Measurements from ENCODE around the gene DNM1. TPM values are rescaled to one million over a fixed set of nuclear protein-coding genes. Genes with fewer than 3 reads are reported as not detected.
A peak's percentile ranks its signal among the peaks of the same experiment; 100 is the strongest.

Gene DNM1
- total and polyA plus RNA-seq, 4 donors = 0.29 to 5.9 (median 1.1) TPM

GRCh38 chr9:128160603-128160987 lies 42.6 kb upstream of the DNM1 start:
- TF ChIP-seq RAD21 (IDR thresholded peaks at IDR 0.05) = no peak
- no peak for TF ChIP-seq ATF3 (IDR thresholded peaks at IDR 0.05)
- no peak for TF ChIP-seq TAF1 (conservative IDR thresholded peaks at IDR 0.05)
- no peak for TF ChIP-seq CTCF (IDR thresholded peaks at IDR 0.05; ENCODE audit: low read depth, low read length, missing input control)
- TF ChIP-seq RXRA (IDR thresholded peaks at IDR 0.05) = no peak
- no peak for TF ChIP-seq FOXA1 (IDR thresholded peaks at IDR 0.05)
- TF ChIP-seq HNF4G (IDR thresholded peaks at IDR 0.05) = no peak
- TF ChIP-seq MAX (IDR thresholded peaks at IDR 0.05) = no peak
- TF ChIP-seq YY1 (IDR thresholded peaks at IDR 0.05) = no peak
- no peak for TF ChIP-seq FOXA2 (IDR thresholded peaks at IDR 0.05)
- no peak for TF ChIP-seq GABPA (IDR thresholded peaks at IDR 0.05 in 1 of 2, conservative IDR thresholded peaks at IDR 0.05 in 1 of 2)
- TF ChIP-seq EGR1 (IDR thresholded peaks at IDR 0.05; ENCODE audit: low read depth in 2 of 2) = no peak
- no peak for TF ChIP-seq REST (IDR thresholded peaks at IDR 0.05)
- TF ChIP-seq JUND (IDR thresholded peaks at IDR 0.05) = no peak
- Histone ChIP-seq H3K27me3 (ENCODE audit: control insufficient read depth in 4 of 4, insufficient read depth in 4 of 4, low read length in 3 of 4) (no peaks in the 10 kb centered on the region), H3K9me3 (ENCODE audit: control insufficient read depth in 4 of 4, low read length in 3 of 4) (no peaks in the 10 kb centered on the region), H3K27ac (ENCODE audit: low read depth in 1 of 2, low read length in 2 of 2) (peak overlapping the region in 1 of 2 donors; percentile 44), H3K9ac (ENCODE audit: low read depth in 1 of 2, low read length in 2 of 2) (no peak overlapping the region), H3K4me1 (ENCODE audit: control insufficient read depth in 4 of 4, insufficient read depth in 4 of 4, low read length in 3 of 4) (peaks cover 3 to 16% (median 7%) of the 10 kb centered on the region in 4 donors), H3K4me3 (ENCODE audit: low read depth in 1 of 3, low read length in 3 of 3) (peak overlapping the region; percentile 58 to 81 (median 61)), H3K36me3 (ENCODE audit: control insufficient read depth in 4 of 4, insufficient read depth in 3 of 4, low read depth in 1 of 4, low read length in 3 of 4) (peaks cover 0 to 14% (median 3%) of the 10 kb centered on the region in 4 donors)
- 2% methylated on average over 23 of the region's 23 CpGs for WGBS
- no peak for DNase-seq (ENCODE audit: low spot score)

GRCh38 chr9:128161215-128161902 lies 41.8 kb upstream of the DNM1 start:
- Histone ChIP-seq H3K9me3 (ENCODE audit: control insufficient read depth in 4 of 4, low read length in 3 of 4) (no peaks in the 10 kb centered on the region), H3K4me3 (ENCODE audit: low read depth in 1 of 3, low read length in 3 of 3) (no peak overlapping the region), H3K27me3 (ENCODE audit: control insufficient read depth in 4 of 4, insufficient read depth in 4 of 4, low read length in 3 of 4) (no peaks in the 10 kb centered on the region), H3K36me3 (ENCODE audit: control insufficient read depth in 4 of 4, insufficient read depth in 3 of 4, low read depth in 1 of 4, low read length in 3 of 4) (peaks cover 0 to 16% (median 7%) of the 10 kb centered on the region in 4 donors), H3K27ac (ENCODE audit: low read depth in 1 of 2, low read length in 2 of 2) (no peak overlapping the region), H3K4me1 (ENCODE audit: control insufficient read depth in 4 of 4, insufficient read depth in 4 of 4, low read length in 3 of 4) (peaks cover 3 to 16% (median 7%) of the 10 kb centered on the region in 4 donors), H3K9ac (ENCODE audit: low read depth in 1 of 2, low read length in 2 of 2) (peak overlapping the region in 1 of 2 donors; percentile 31)
- 96% methylated on average over 13 of the region's 13 CpGs for WGBS
- TF ChIP-seq RAD21 (IDR thresholded peaks at IDR 0.05) = no peak
- TF ChIP-seq NR2F2 (IDR thresholded peaks at IDR 0.05) = no peak
- no peak for TF ChIP-seq TAF1 (conservative IDR thresholded peaks at IDR 0.05)
- TF ChIP-seq CTCF (IDR thresholded peaks at IDR 0.05; ENCODE audit: low read depth, low read length, missing input control) = no peak
- TF ChIP-seq JUND (IDR thresholded peaks at IDR 0.05) = no peak
- no peak for DNase-seq (ENCODE audit: low spot score)

Measured in liver (tissue), 9 donors.